Naive thymus-derived CD4-positive, alpha-beta T cell (primary cell): Measurements from ENCODE around the gene FOXP4. TPM values are rescaled to one million over a fixed set of nuclear protein-coding genes. Genes with fewer than 3 reads are reported as not detected.

Source experiments
- ATAC-seq: fragments of 150-1000 bp; cut with Tn5 transposase; 2 replicates; pipeline ENCODE4 v1.10.0; 2021; ENCODE audit warnings: mild to moderate bottlenecking, moderate library complexity
- CTCF ChIA-PET: fragments of 350-600 bp; sonication (Branson Sonifier 250); formaldehyde crosslinking; loops from one replicate; lab custom pipeline; 2021; ENCODE audit warnings: antibody characterized with exemption; lab: Charles Lee
- POLR2A ChIA-PET: fragments of 350-600 bp; sonication (Branson Sonifier 250); formaldehyde crosslinking; loops from one replicate; lab custom pipeline; 2021; ENCODE audit warnings: antibody characterized with exemption, inconsistent platforms; lab: Charles Lee
- DNase-seq, 9 donors: peaks; one replicate each; pipeline versions ENCODE4 v3.0.0 to v3.0.0-alpha.2; 2020 to 2022; ENCODE audit warnings: mixed read lengths in 1 of 9
- H3K27ac ChIP-seq: one replicate; pipeline ENCODE4 v1.7.0; 2013; ENCODE audit warnings: mild to moderate bottlenecking, low read depth, low read length, moderate library complexity
- H3K27me3 ChIP-seq, 2 donors: one replicate each; pipeline ENCODE4 v1.7.0; 2013; ENCODE audit warnings: low read length in 2 of 2, mild to moderate bottlenecking in 2 of 2, moderate library complexity in 2 of 2; ENCODE audit not compliant: control insufficient read depth in 2 of 2, insufficient read depth in 2 of 2
- H3K36me3 ChIP-seq, 3 experiments: 1 replicate in 2 of 3; 2 replicates in 1 of 3; pipeline ENCODE4 v1.7.0; 2013; ENCODE audit warnings: low read length in 3 of 3, mild to moderate bottlenecking in 3 of 3, moderate library complexity in 1 of 3; ENCODE audit not compliant: insufficient read depth in 3 of 3, control insufficient read depth in 2 of 3
- H3K4me1 ChIP-seq, 2 donors: one replicate each; pipeline ENCODE4 v1.7.0; 2013; ENCODE audit warnings: low read length in 2 of 2, mild to moderate bottlenecking in 2 of 2, moderate library complexity in 1 of 2; ENCODE audit not compliant: control insufficient read depth in 2 of 2, insufficient read depth in 2 of 2
- H3K4me3 ChIP-seq: 2 replicates; pipeline ENCODE4 v1.7.0; 2013; ENCODE audit warnings: mild to moderate bottlenecking, low read length
- H3K9me3 ChIP-seq, 3 experiments: 1 replicate in 2 of 3; 2 replicates in 1 of 3; pipeline ENCODE4 v1.7.0; 2013; ENCODE audit warnings: low read length in 3 of 3; ENCODE audit not compliant: control insufficient read depth in 2 of 3
- H3K27ac Mint-ChIP-seq, 9 donors: one replicate each; pipeline ENCODE4 v1.8.0; 2020 to 2022; ENCODE audit warnings: mixed read lengths in 9 of 9, mild to moderate bottlenecking in 8 of 9, moderate library complexity in 5 of 9, inconsistent platforms in 2 of 9
- H3K27me3 Mint-ChIP-seq, 5 donors: one replicate each; pipeline ENCODE4 v1.8.0; 2021 to 2022; ENCODE audit warnings: mixed read lengths in 5 of 5, mild to moderate bottlenecking in 1 of 5
- H3K36me3 Mint-ChIP-seq, 5 donors: one replicate each; pipeline ENCODE4 v1.8.0; 2020 to 2022; ENCODE audit warnings: mixed read lengths in 5 of 5, mild to moderate bottlenecking in 3 of 5, inconsistent platforms in 1 of 5
- H3K4me1 Mint-ChIP-seq, 7 donors: one replicate each; pipeline ENCODE4 v1.8.0; 2020 to 2022; ENCODE audit warnings: mixed read lengths in 7 of 7, mild to moderate bottlenecking in 3 of 7, inconsistent platforms in 1 of 7
- H3K4me3 Mint-ChIP-seq, 10 donors: one replicate each; pipeline ENCODE4 v1.8.0; 2020 to 2022; ENCODE audit warnings: mild to moderate bottlenecking in 10 of 10, mixed read lengths in 10 of 10, moderate library complexity in 6 of 10, inconsistent platforms in 2 of 10
- H3K9me3 Mint-ChIP-seq, 11 donors: one replicate each; pipeline ENCODE4 v1.8.0; 2020 to 2022; ENCODE audit warnings: mixed read lengths in 11 of 11, mild to moderate bottlenecking in 4 of 11, inconsistent platforms in 1 of 11, moderate library complexity in 1 of 11
- intact Hi-C, 2 donors: fragments of 100-400 bp; cut with micrococcal nuclease; formaldehyde crosslinking; loops; one replicate each; pipeline ENCODE4 v1.15.1; 2023
- polyA plus RNA-seq, 2 donors: library from polyadenylated mRNA; unstranded; fragments of 300-500 nt; fragmentation: Illumina TruSeq; gene quantifications; one replicate each; pipeline ENCODE4 v1.2.3, GENCODE V29; 2021
- total RNA-seq, 6 experiments: library from RNA in 5 of 6; stranded (reverse) in 5 of 6; gene quantifications; 1 replicate in 5 of 6; 2 replicates in 1 of 6; pipeline ENCODE4 v1.2.3 and lab custom pipeline; 2021 to 2026

The FOXP4 gene
- total and polyA plus RNA-seq, 7 experiments from 2014 or later, result 0.07 to 7.6 (median 4.4) TPM

GRCh38 chr6:41566961-41567360, 20.8 kb downstream of the FOXP4 start:
- intact Hi-C loops, result no loop called here
- ATAC-seq (no peak), DNase-seq (no peak)
- no peak overlapping the region for H3K4me3 ChIP-seq
- Mint-ChIP-seq H3K36me3 (peaks cover 0 to 23% (median 10%) of the 10 kb centered on the region in 5 donors), H3K4me3 (no peak overlapping the region), H3K4me1 (peaks cover 0 to 6% (median 5%) of the 10 kb centered on the region in 7 donors), H3K27ac (no peak overlapping the region), H3K9me3 (no peaks in the 10 kb centered on the region), H3K27me3 (peaks cover 0 to 20% (median 0%) of the 10 kb centered on the region in 5 donors)
- H3K27ac ChIP-seq, result no peak overlapping the region
- H3K4me1 ChIP-seq, result no peaks in the 10 kb centered on the region
- H3K36me3 ChIP-seq, result peaks cover 0 to 15% (median 3%) of the 10 kb centered on the region in 3 experiments
- ChIA-PET POLR2A (no interaction called here), CTCF (no interaction called here)
- no peaks in the 10 kb centered on the region for H3K27me3 ChIP-seq
- no peaks in the 10 kb centered on the region for H3K9me3 ChIP-seq

- no peak overlapping the region for H3K4me3 Mint-ChIP-seq
- CTCF ChIA-PET, result no interaction called here
- H3K36me3 ChIP-seq, result peaks cover 0 to 15% (median 3%) of the 10 kb centered on the region in 3 experiments
These were observed 21.5 kb downstream of the FOXP4 start for GRCh38 chr6:41567684-41568083.

GRCh38 chr6:41568202-41568584, 22.0 kb downstream of the FOXP4 start:
- H3K27ac ChIP-seq, result no peak overlapping the region
- intact Hi-C loops, result no loop called here
- H3K36me3 Mint-ChIP-seq, result peaks cover 0 to 31% (median 10%) of the 10 kb centered on the region in 5 donors
- POLR2A ChIA-PET, result no interaction called here
- H3K27ac Mint-ChIP-seq, result no peak overlapping the region
- CTCF ChIA-PET, result no interaction called here
- H3K4me1 Mint-ChIP-seq, result peaks cover 0 to 3% (median 0%) of the 10 kb centered on the region in 7 donors
- H3K9me3 ChIP-seq, result no peaks in the 10 kb centered on the region
- peaks cover 0 to 15% (median 3%) of the 10 kb centered on the region in 3 experiments for H3K36me3 ChIP-seq
- H3K9me3 Mint-ChIP-seq, result no peaks in the 10 kb centered on the region
- H3K27me3 Mint-ChIP-seq, result peaks cover 0 to 11% (median 0%) of the 10 kb centered on the region in 5 donors
- no peak overlapping the region for H3K4me3 ChIP-seq
- ATAC-seq (no peak), DNase-seq (no peak)
- no peaks in the 10 kb centered on the region for H3K4me1 ChIP-seq
- H3K4me3 Mint-ChIP-seq, result no peak overlapping the region
- no peaks in the 10 kb centered on the region for H3K27me3 ChIP-seq

More at GRCh38 chr6:41567684-41568083, 21.5 kb downstream of the FOXP4 start:
- ATAC-seq (no peak), DNase-seq (no peak)
- Mint-ChIP-seq H3K27ac (no peak overlapping the region), H3K36me3 (peaks cover 0 to 28% (median 10%) of the 10 kb centered on the region in 5 donors), H3K9me3 (no peaks in the 10 kb centered on the region), H3K27me3 (peaks cover 0 to 15% (median 0%) of the 10 kb centered on the region in 5 donors), H3K4me1 (peaks cover 0 to 2% (median 0%) of the 10 kb centered on the region in 7 donors)
- POLR2A ChIA-PET, result no interaction called here
- Histone ChIP-seq H3K4me3 (no peak overlapping the region), H3K4me1 (no peaks in the 10 kb centered on the region), H3K27ac (no peak overlapping the region), H3K27me3 (no peaks in the 10 kb centered on the region), H3K9me3 (no peaks in the 10 kb centered on the region)
- intact Hi-C loops, result no loop called here

GRCh38 chr6:41568585-41569384, 22.6 kb downstream of the FOXP4 start:
- no peak overlapping the region for H3K27ac ChIP-seq
- DNase-seq, result no peak
- CTCF ChIA-PET, result interaction anchor here (0.6 kb wide), 1 partner anchor 219 kb away, joined by 3 read pairs; no protein-coding TSS in a partner anchor
- no peaks in the 10 kb centered on the region for H3K9me3 Mint-ChIP-seq
- no peak overlapping the region for H3K27ac Mint-ChIP-seq
- no peak overlapping the region for H3K4me3 ChIP-seq
- peaks cover 0 to 15% (median 3%) of the 10 kb centered on the region in 3 experiments for H3K36me3 ChIP-seq
- POLR2A ChIA-PET, result no interaction called here
- intact Hi-C loops, result no loop called here
- no peaks in the 10 kb centered on the region for H3K27me3 ChIP-seq
- H3K4me1 ChIP-seq, result no peaks in the 10 kb centered on the region
- H3K9me3 ChIP-seq, result no peaks in the 10 kb centered on the region
- H3K4me1 Mint-ChIP-seq, result peaks cover 0 to 4% (median 0%) of the 10 kb centered on the region in 7 donors
- H3K27me3 Mint-ChIP-seq, result peaks cover 0 to 6% (median 0%) of the 10 kb centered on the region in 5 donors
- H3K36me3 Mint-ChIP-seq, result peaks cover 0 to 31% (median 10%) of the 10 kb centered on the region in 5 donors
- no peak overlapping the region for H3K4me3 Mint-ChIP-seq
- no peak for ATAC-seq

- ATAC-seq, result no peak
- Mint-ChIP-seq H3K4me1 (peaks cover 0 to 5% (median 0%) of the 10 kb centered on the region in 7 donors), H3K4me3 (no peak overlapping the region), H3K36me3 (peaks cover 0 to 31% (median 6%) of the 10 kb centered on the region in 5 donors), H3K9me3 (no peaks in the 10 kb centered on the region), H3K27me3 (no peaks in the 10 kb centered on the region), H3K27ac (no peak overlapping the region)
- ChIA-PET CTCF (interaction anchor here (0.6 kb wide), 1 partner anchor 9 kb away, joined by 3 read pairs; no protein-coding TSS in a partner anchor), POLR2A (no interaction called here)
- Histone ChIP-seq H3K27ac (no peak overlapping the region), H3K4me1 (no peaks in the 10 kb centered on the region), H3K9me3 (no peaks in the 10 kb centered on the region), H3K4me3 (no peak overlapping the region), H3K36me3 (peaks cover 0 to 15% (median 3%) of the 10 kb centered on the region in 3 experiments), H3K27me3 (no peaks in the 10 kb centered on the region)
- intact Hi-C loops, result no loop called here
- no peak for DNase-seq
These were observed 24.1 kb downstream of the FOXP4 start for GRCh38 chr6:41570259-41570615.

GRCh38 chr6:41571021-41571780, 25.0 kb downstream of the FOXP4 start:
- ChIA-PET CTCF (no interaction called here), POLR2A (interaction anchor here (0.6 kb wide), 1 partner anchor 24 kb away, joined by 4 read pairs; no protein-coding TSS in a partner anchor)
- intact Hi-C loops, result no loop called here
- H3K27me3 Mint-ChIP-seq, result no peaks in the 10 kb centered on the region
- Histone ChIP-seq H3K36me3 (peaks cover 0 to 14% (median 3%) of the 10 kb centered on the region in 3 experiments), H3K27ac (no peak overlapping the region), H3K27me3 (no peaks in the 10 kb centered on the region), H3K4me3 (no peak overlapping the region), H3K4me1 (no peaks in the 10 kb centered on the region), H3K9me3 (no peaks in the 10 kb centered on the region)
- H3K27ac Mint-ChIP-seq, result no peak overlapping the region
- H3K9me3 Mint-ChIP-seq, result no peaks in the 10 kb centered on the region
- peaks cover 0 to 9% (median 0%) of the 10 kb centered on the region in 7 donors for H3K4me1 Mint-ChIP-seq
- DNase-seq (no peak), ATAC-seq (no peak)
- H3K4me3 Mint-ChIP-seq, result no peak overlapping the region
- peaks cover 0 to 22% (median 2%) of the 10 kb centered on the region in 5 donors for H3K36me3 Mint-ChIP-seq
